Cortex of kidney (tissue), 1 donor: ENCODE measurements around the gene TPPP3.
"Not testable (repeated sequence)": the region's sequence is repeated elsewhere in the genome, so short reads cannot be mapped to it uniquely, and the experiment has no call there.

ENCODE experiments used
- DNase-seq: peaks from one replicate; lab custom pipeline; 2025; lab: John Stamatoyannopoulos, UW

Gene TPPP3

GRCh38 chr16:67426022-67426421 is 32.7 kb upstream of the TPPP3 start:
- no peak for DNase-seq

GRCh38 chr16:67425580-67425979 is 32.3 kb upstream of the TPPP3 start:
- DNase-seq: no peak

- no peak for DNase-seq
Observed at GRCh38 chr16:67425061-67425460, 31.8 kb upstream of the TPPP3 start.

- no peak for DNase-seq
Observed at GRCh38 chr16:67424261-67424615, 30.9 kb upstream of the TPPP3 start.

- no peak for DNase-seq
Observed at GRCh38 chr16:67423611-67424260, 30.4 kb upstream of the TPPP3 start.

- DNase-seq: no peak
Observed at GRCh38 chr16:67423015-67423414, 29.7 kb upstream of the TPPP3 start.

- DNase-seq: no peak
Observed at GRCh38 chr16:67421030-67421429, 27.7 kb upstream of the TPPP3 start.

GRCh38 chr16:67419931-67420330 is 26.6 kb upstream of the TPPP3 start:
- no peak for DNase-seq

GRCh38 chr16:67419502-67419901 is 26.2 kb upstream of the TPPP3 start:
- DNase-seq: no peak

GRCh38 chr16:67417333-67418061 is 24.2 kb upstream of the TPPP3 start:
- DNase-seq: no peak

- DNase-seq: no peak
Observed at GRCh38 chr16:67415872-67416793, 22.8 kb upstream of the TPPP3 start, which contains the start of gene ZDHHC1. Gene ZDHHC1, minus strand, starts transcription at chr16:67416477. Its CDS starts 8,702 bp downstream, at chr16:67407775.

GRCh38 chr16:67415421-67415820 is 22.1 kb upstream of the TPPP3 start:
- not testable (repeated sequence) for DNase-seq

GRCh38 chr16:67413978-67414911 is 20.9 kb upstream of the TPPP3 start:
- DNase-seq: no peak

GRCh38 chr16:67412294-67412693 is 19.0 kb upstream of the TPPP3 start:
- DNase-seq: no peak

GRCh38 chr16:67411339-67411738 is 18.0 kb upstream of the TPPP3 start:
- no peak for DNase-seq

GRCh38 chr16:67409631-67410030 is 16.3 kb upstream of the TPPP3 start:
- no peak for DNase-seq

- no peak for DNase-seq
Observed at GRCh38 chr16:67407788-67408452, 14.6 kb upstream of the TPPP3 start.

- no peak for DNase-seq
Observed at GRCh38 chr16:67407176-67407787, 14.0 kb upstream of the TPPP3 start.

- no peak for DNase-seq
Observed at GRCh38 chr16:67406111-67406971, 13.0 kb upstream of the TPPP3 start.
